Measurements from ENCODE around the gene HTR3E. TPM values are rescaled to one million over a fixed set of nuclear protein-coding genes. Genes with fewer than 3 reads are reported as not detected.

HTR3E gene, protein sequence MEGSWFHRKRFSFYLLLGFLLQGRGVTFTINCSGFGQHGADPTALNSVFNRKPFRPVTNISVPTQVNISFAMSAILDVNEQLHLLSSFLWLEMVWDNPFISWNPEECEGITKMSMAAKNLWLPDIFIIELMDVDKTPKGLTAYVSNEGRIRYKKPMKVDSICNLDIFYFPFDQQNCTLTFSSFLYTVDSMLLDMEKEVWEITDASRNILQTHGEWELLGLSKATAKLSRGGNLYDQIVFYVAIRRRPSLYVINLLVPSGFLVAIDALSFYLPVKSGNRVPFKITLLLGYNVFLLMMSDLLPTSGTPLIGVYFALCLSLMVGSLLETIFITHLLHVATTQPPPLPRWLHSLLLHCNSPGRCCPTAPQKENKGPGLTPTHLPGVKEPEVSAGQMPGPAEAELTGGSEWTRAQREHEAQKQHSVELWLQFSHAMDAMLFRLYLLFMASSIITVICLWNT
- total RNA-seq, result not detected

- no peak for DNase-seq (ENCODE audit: low spot score in 2 of 2)
- H3K9me3 ChIP-seq, result peaks cover 0 to 43% (median 1%) of the 10 kb centered on the region in 4 donors
- no peak within 1 kb of the TSS for H3K27ac ChIP-seq
- H3K4me3 ChIP-seq, result no peak within 1 kb of the TSS
- no peaks in the 10 kb centered on the region for H3K27me3 ChIP-seq
- TF ChIP-seq EP300 (IDR thresholded peaks at IDR 0.05) (no peak), POLR2A (IDR thresholded peaks at IDR 0.05) (no peak)
- TF ChIP-seq, protein P1, sequence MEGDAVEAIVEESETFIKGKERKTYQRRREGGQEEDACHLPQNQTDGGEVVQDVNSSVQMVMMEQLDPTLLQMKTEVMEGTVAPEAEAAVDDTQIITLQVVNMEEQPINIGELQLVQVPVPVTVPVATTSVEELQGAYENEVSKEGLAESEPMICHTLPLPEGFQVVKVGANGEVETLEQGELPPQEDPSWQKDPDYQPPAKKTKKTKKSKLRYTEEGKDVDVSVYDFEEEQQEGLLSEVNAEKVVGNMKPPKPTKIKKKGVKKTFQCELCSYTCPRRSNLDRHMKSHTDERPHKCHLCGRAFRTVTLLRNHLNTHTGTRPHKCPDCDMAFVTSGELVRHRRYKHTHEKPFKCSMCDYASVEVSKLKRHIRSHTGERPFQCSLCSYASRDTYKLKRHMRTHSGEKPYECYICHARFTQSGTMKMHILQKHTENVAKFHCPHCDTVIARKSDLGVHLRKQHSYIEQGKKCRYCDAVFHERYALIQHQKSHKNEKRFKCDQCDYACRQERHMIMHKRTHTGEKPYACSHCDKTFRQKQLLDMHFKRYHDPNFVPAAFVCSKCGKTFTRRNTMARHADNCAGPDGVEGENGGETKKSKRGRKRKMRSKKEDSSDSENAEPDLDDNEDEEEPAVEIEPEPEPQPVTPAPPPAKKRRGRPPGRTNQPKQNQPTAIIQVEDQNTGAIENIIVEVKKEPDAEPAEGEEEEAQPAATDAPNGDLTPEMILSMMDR (IDR thresholded peaks at IDR 0.05), result no peak
- no peaks in the 10 kb centered on the region for H3K36me3 ChIP-seq
- no peaks in the 10 kb centered on the region for H3K4me1 ChIP-seq
- WGBS, 2 donors, result 83 to 86% methylated on average over 7 of the region's 7 CpGs
Measured at GRCh38 chr3:184096811-184097383, at the start of gene HTR3E. Gene HTR3E, plus strand, starts transcription at chr3:184097064. Its CDS starts 466 bp downstream, at chr3:184097530.

DNA sequence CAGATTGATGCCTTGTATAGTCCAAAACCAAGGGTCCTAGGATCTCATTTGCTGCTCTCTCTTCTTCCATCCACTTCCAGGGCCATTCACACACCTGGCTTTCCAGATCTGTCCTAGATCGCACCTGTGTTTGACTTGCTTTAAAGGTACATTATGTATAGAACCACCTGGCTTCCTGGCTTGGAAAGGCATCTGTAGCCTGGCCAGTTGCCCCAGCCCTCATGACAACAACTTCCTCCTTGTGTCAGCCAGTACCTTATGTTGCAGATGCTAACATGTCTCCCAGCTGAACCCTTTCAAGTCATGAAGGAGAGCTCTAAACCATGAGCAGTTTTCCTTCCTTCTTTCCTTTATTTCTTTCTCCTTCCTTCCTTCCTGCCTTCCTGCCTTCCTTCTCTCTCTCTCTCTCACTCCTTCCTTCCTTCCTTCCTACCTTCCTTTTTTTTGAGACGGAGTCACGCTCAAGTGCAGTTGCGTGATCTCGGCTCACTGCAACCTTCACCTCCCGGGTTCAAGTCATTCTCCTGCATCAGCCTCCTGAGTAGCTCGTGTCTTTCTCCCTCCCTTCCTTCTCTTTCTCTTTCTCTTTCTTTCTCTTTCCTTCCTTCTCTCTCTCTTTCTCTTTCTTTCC is 46.5 kb upstream of the HTR3E start:
- Histone ChIP-seq H3K4me1 (no peaks in the 10 kb centered on the region), H3K9me3 (no peaks in the 10 kb centered on the region), H3K27ac (no peak overlapping the region), H3K4me3 (no peak overlapping the region), H3K27me3 (no peaks in the 10 kb centered on the region), H3K36me3 (no peaks in the 10 kb centered on the region)
- 87 to 94% methylated on average over 7 of the region's 7 CpGs for WGBS, 2 donors
- no peak for DNase-seq (ENCODE audit: low spot score in 2 of 2)
- TF ChIP-seq EP300 (IDR thresholded peaks at IDR 0.05), result no peak
- TF ChIP-seq POLR2A (IDR thresholded peaks at IDR 0.05), result no peak
- TF ChIP-seq, protein P1 (IDR thresholded peaks at IDR 0.05), result no peak

- Histone ChIP-seq H3K27ac (no peak within 1 kb of the TSS), H3K27me3 (no peaks in the 10 kb centered on the region), H3K4me1 (no peaks in the 10 kb centered on the region), H3K4me3 (no peak within 1 kb of the TSS), H3K36me3 (no peaks in the 10 kb centered on the region), H3K9me3 (no peaks in the 10 kb centered on the region)
- WGBS, 2 donors, result 57 to 70% methylated on average over 4 of the region's 4 CpGs
- no peak for DNase-seq (ENCODE audit: low spot score in 2 of 2)
- no peak for TF ChIP-seq EP300 (IDR thresholded peaks at IDR 0.05)
- TF ChIP-seq, protein P1 (IDR thresholded peaks at IDR 0.05), result no peak
- TF ChIP-seq POLR2A (IDR thresholded peaks at IDR 0.05), result no peak
Measured at GRCh38 chr3:184052767-184053166, 44.1 kb upstream of the HTR3E start, which contains the start of gene HTR3C. Gene HTR3C, plus strand, starts transcription at chr3:184053047. Its CDS starts 34 bp downstream, at chr3:184053081.

GRCh38 chr3:184058029-184058428 is 38.8 kb upstream of the HTR3E start:
- TF ChIP-seq EP300 (IDR thresholded peaks at IDR 0.05), result no peak
- no peak for TF ChIP-seq POLR2A (IDR thresholded peaks at IDR 0.05)
- TF ChIP-seq, protein P1 (IDR thresholded peaks at IDR 0.05), result no peak
- no peak overlapping the region for H3K4me3 ChIP-seq
- WGBS, 2 donors, result 33 to 42% methylated on average over 9 of the region's 9 CpGs
- no peaks in the 10 kb centered on the region for H3K27me3 ChIP-seq
- no peaks in the 10 kb centered on the region for H3K9me3 ChIP-seq
- no peak overlapping the region for H3K27ac ChIP-seq
- no peak for DNase-seq (ENCODE audit: low spot score in 2 of 2)
- H3K36me3 ChIP-seq, result no peaks in the 10 kb centered on the region
- no peaks in the 10 kb centered on the region for H3K4me1 ChIP-seq

GRCh38 chr3:184059424-184059823 is 37.4 kb upstream of the HTR3E start:
- no peaks in the 10 kb centered on the region for H3K9me3 ChIP-seq
- no peak for DNase-seq (ENCODE audit: low spot score in 2 of 2)
- no peak overlapping the region for H3K27ac ChIP-seq
- TF ChIP-seq, protein P1 (IDR thresholded peaks at IDR 0.05), result no peak
- TF ChIP-seq EP300 (IDR thresholded peaks at IDR 0.05) (no peak), POLR2A (IDR thresholded peaks at IDR 0.05) (no peak)
- H3K4me1 ChIP-seq, result no peaks in the 10 kb centered on the region
- H3K27me3 ChIP-seq, result no peaks in the 10 kb centered on the region
- no peaks in the 10 kb centered on the region for H3K36me3 ChIP-seq
- H3K4me3 ChIP-seq, result no peak overlapping the region
- 56 to 62% methylated on average over 7 of the region's 7 CpGs for WGBS, 2 donors

All from tibial nerve (tissue), 4 donors.